Measurements from ENCODE around the gene SLC9A8. TPM values are rescaled to one million over a fixed set of nuclear protein-coding genes. Genes with fewer than 3 reads are reported as not detected.

The SLC9A8 gene
- total and polyA plus RNA-seq, 12 donors, result 3.3 to 8.7 (median 6.9) TPM

- no peak overlapping the region for H3K4me3 ChIP-seq
- ATAC-seq (no peak), DNase-seq (no peak)
- H3K27me3 ChIP-seq, result no peaks in the 10 kb centered on the region
- H3K9me3 ChIP-seq, result no peaks in the 10 kb centered on the region
- H3K36me3 ChIP-seq, result no peaks in the 10 kb centered on the region
- intact Hi-C loops (cut with DNase I), result no loop called here
- 47 to 75% methylated on average over 2 of the region's 2 CpGs for WGBS, 2 donors
- H3K27ac ChIP-seq, result no peak overlapping the region
- peaks cover 0 to 42% (median 0%) of the 10 kb centered on the region in 9 donors for H3K4me1 ChIP-seq
- no peak for TF ChIP-seq CTCF (IDR thresholded peaks at IDR 0.05)
Observed at GRCh38 chr20:49784291-49784690, 28.3 kb upstream of the SLC9A8 start.

- Histone ChIP-seq H3K36me3 (no peaks in the 10 kb centered on the region), H3K4me1 (peaks cover 0 to 52% (median 7%) of the 10 kb centered on the region in 9 donors), H3K9me3 (no peaks in the 10 kb centered on the region), H3K27me3 (no peaks in the 10 kb centered on the region), H3K4me3 (no peak overlapping the region), H3K27ac (peak overlapping the region in 1 of 10 donors; percentile 81)
- TF ChIP-seq CTCF (IDR thresholded peaks at IDR 0.05), result no peak
- ATAC-seq, result no peak
- intact Hi-C loops (cut with DNase I), result no loop called here
- 92% methylated on average over 15 of the region's 15 CpGs for WGBS, 2 donors
- DNase-seq, result no peak
Observed at GRCh38 chr20:49785149-49785851, 27.3 kb upstream of the SLC9A8 start.

- Histone ChIP-seq H3K36me3 (no peaks in the 10 kb centered on the region), H3K4me1 (peaks cover 0 to 57% (median 11%) of the 10 kb centered on the region in 9 donors), H3K27me3 (no peaks in the 10 kb centered on the region), H3K4me3 (peak overlapping the region in 1 of 10 donors; percentile 29), H3K27ac (peak overlapping the region in 1 of 10 donors; percentile 81), H3K9me3 (no peaks in the 10 kb centered on the region)
- 90 to 93% methylated on average over 4 of the region's 4 CpGs for WGBS, 2 donors
- ATAC-seq (no peak), DNase-seq (no peak)
- intact Hi-C loops (cut with DNase I), result no loop called here
- TF ChIP-seq CTCF (IDR thresholded peaks at IDR 0.05), result no peak
Observed at GRCh38 chr20:49785852-49786175, 26.8 kb upstream of the SLC9A8 start.

GRCh38 chr20:49786196-49786595 lies 26.4 kb upstream of the SLC9A8 start:
- Histone ChIP-seq H3K4me3 (peak overlapping the region in 1 of 10 donors; percentile 29), H3K4me1 (peaks cover 0 to 60% (median 14%) of the 10 kb centered on the region in 9 donors), H3K27me3 (no peaks in the 10 kb centered on the region), H3K27ac (peak overlapping the region in 1 of 10 donors; percentile 81), H3K36me3 (no peaks in the 10 kb centered on the region), H3K9me3 (no peaks in the 10 kb centered on the region)
- intact Hi-C loops (cut with DNase I), result no loop called here
- WGBS, 2 donors, result 77 to 85% methylated on average over 9 to 10 of the region's 11 CpGs
- DNase-seq (no peak), ATAC-seq (no peak)
- TF ChIP-seq CTCF (IDR thresholded peaks at IDR 0.05), result no peak

Measured in heart right ventricle (tissue), 16 donors.